Epithelial cell of proximal tubule (primary cell): ENCODE data around the gene CRIP2. TPM values are rescaled to one million over a fixed set of nuclear protein-coding genes. Genes with fewer than 3 reads are reported as not detected.

Source experiments
- DNase-seq: peaks from one replicate; pipeline ENCODE4 v3.0.0-alpha.2; 2011; ENCODE audit warnings: low read depth
- H3K4me3 ChIP-seq: 2 replicates; pipeline ENCODE4 v1.5.1; 2011; ENCODE audit warnings: low read depth, mild to moderate bottlenecking, low read length
- CTCF ChIP-seq: conservative IDR thresholded peaks from 2 replicates; pipeline ENCODE4 v1.5.1; 2012; ENCODE audit warnings: low read depth, mild to moderate bottlenecking, low read length
- total RNA-seq: library from RNA; depleted of rRNA; stranded (reverse); fragments of >200 nt; gene quantifications from 2 replicates; pipeline ENCODE4 v1.2.3, GENCODE V29; 2015

Gene CRIP2
- total RNA-seq, 1 donor from 2014 or later = 121 TPM

GRCh38 chr14:105492971-105493871 lies 18.6 kb downstream of the CRIP2 start:
- no peak overlapping the region for H3K4me3 ChIP-seq
- no peak for DNase-seq
- TF ChIP-seq CTCF = no peak

- DNase-seq = no peak
- TF ChIP-seq CTCF = no peak
- no peak overlapping the region for H3K4me3 ChIP-seq
These were observed 19.4 kb downstream of the CRIP2 start for GRCh38 chr14:105493921-105494605.

GRCh38 chr14:105494606-105494929 lies 19.9 kb downstream of the CRIP2 start:
- H3K4me3 ChIP-seq = no peak overlapping the region
- DNase-seq = no peak
- no peak for TF ChIP-seq CTCF

GRCh38 chr14:105495101-105495989 lies 20.7 kb downstream of the CRIP2 start:
- DNase-seq = no peak
- no peak for TF ChIP-seq CTCF
- H3K4me3 ChIP-seq = no peak overlapping the region

GRCh38 chr14:105495990-105496830 lies 21.6 kb downstream of the CRIP2 start:
- no peak overlapping the region for H3K4me3 ChIP-seq
- DNase-seq = no peak
- no peak for TF ChIP-seq CTCF
